Subcutaneous adipose tissue (tissue), 4 donors: ENCODE data around the gene INPP5A. TPM values are rescaled to one million over a fixed set of nuclear protein-coding genes. Genes with fewer than 3 reads are reported as not detected.

Source experiments
- total RNA-seq, 4 donors: library from RNA; depleted of rRNA; stranded (reverse); fragments of >200 nt; gene quantifications; one replicate each; pipeline ENCODE4 v1.1.0, GENCODE V29; 2016
- TF ChIP-seq, protein P1 (sequence below): fragments of 450-650 bp; IDR thresholded peaks from one replicate; pipeline ENCODE4 v1.5.1; 2016; ENCODE audit warnings: low read depth, mild to moderate bottlenecking, control low read depth, antibody characterized with exemption, moderate library complexity

INPP5A gene
- total RNA-seq, 4 donors from 2014 or later = 23.1 to 34.1 (median 31.6) TPM

- TF ChIP-seq, protein P1, sequence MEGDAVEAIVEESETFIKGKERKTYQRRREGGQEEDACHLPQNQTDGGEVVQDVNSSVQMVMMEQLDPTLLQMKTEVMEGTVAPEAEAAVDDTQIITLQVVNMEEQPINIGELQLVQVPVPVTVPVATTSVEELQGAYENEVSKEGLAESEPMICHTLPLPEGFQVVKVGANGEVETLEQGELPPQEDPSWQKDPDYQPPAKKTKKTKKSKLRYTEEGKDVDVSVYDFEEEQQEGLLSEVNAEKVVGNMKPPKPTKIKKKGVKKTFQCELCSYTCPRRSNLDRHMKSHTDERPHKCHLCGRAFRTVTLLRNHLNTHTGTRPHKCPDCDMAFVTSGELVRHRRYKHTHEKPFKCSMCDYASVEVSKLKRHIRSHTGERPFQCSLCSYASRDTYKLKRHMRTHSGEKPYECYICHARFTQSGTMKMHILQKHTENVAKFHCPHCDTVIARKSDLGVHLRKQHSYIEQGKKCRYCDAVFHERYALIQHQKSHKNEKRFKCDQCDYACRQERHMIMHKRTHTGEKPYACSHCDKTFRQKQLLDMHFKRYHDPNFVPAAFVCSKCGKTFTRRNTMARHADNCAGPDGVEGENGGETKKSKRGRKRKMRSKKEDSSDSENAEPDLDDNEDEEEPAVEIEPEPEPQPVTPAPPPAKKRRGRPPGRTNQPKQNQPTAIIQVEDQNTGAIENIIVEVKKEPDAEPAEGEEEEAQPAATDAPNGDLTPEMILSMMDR = no peak
Measured at GRCh38 chr10:132574288-132574687, 36.7 kb downstream of the INPP5A start.

DNA sequence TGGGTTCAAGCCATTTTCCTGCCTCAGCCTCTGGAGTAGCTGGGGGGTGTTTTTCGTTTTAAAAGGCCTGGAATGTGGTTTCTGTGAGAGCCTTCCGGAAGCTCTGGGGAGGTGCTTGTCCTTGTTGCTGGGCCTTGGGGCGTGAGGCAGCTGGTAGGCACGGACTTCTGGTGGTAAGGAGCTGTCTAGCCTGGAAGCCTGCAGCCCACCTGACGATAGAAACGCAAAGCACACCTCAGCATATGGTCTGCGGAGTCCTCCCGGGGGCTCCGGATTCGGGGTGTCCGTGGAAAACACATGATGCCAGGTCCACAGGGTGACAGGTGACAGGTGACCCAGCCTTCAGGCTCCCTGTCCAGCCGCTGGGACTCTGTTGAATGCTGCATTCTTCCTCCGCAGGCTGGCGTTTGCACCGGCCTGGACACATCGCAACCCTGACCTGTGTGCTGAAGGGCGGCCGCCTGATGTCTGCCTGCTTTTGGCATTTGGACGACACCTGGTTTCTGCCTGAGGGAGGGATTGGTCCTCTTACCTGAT is 37.3 kb downstream of the INPP5A start:
- TF ChIP-seq, protein P1 = no peak

DNA sequence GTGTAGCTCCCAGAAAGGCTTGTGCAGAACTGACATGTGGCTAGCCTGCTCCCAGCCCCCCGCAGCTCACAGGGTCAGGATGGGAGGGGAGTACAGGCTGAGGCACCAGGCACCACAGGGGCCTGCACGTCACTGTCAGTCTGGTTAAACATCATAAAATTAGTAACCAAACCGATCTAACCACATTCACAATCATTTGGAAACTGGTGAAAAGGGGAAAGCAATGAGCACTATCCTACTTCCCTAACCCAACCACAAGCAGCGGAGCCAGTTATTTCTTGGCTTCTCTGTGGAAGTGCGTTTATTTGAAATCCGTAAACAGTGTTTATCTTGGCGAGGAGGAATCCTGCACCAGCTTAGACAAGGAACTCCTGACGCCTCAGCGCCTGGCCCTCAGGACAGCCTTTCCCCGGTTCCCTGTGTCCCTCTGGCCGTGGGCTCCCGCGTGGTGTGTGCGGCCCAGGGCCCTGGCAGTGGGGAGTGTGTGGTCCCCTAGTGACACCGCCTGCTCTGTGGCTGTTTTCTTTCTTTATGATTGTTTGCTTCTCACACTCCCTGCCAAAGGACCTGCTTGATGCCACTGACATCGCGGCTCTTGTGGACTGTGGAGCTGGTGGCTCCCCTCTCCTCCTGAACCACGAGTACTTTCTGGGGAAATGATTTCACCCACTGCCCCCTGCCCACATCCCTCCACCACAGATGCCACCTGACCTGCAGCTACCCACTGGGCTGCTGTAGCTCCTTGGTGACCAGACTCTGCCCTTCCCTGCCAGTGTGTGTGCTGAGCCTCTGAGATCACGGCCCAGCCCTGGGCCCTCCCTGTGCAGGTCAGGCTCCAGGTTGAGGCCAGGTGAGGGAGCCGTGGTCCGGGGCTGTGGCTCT is 38.0 kb downstream of the INPP5A start:
- TF ChIP-seq, protein P1 = no peak

GRCh38 chr10:132576671-132577349 is 39.2 kb downstream of the INPP5A start:
- TF ChIP-seq, protein P1 = no peak

DNA sequence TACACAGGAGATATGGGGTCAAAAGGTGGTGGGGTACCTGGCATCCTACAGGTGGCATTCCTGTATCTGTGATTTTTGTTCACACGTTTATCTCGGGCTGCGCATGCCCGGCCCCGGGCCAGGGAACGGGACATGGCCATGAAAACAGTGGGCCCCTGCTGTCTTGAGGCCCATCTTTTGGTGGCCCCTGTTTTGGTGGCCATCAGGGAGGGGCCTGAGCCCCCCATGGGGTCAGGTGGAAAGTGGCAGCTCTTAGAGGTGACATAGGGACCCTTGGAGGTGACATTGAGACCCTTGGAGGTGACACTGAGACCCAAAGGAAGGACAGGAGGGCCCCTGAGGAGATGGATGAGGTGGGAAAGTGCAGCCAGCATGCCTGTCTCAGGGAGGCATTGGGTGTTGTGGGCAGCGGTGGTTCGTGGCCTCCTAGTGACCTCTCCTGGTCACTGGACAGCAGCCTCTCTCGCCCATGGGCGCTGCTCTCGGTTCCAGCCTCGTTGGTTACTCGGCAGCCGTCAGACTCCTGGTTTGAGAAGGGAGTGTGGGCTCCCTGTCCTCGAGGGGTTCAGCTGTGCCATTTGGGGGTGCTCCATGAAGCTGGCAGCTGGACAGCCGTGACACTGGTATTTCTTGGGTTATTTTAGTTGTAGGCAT is 39.9 kb downstream of the INPP5A start:
- TF ChIP-seq, protein P1 = no peak

GRCh38 chr10:132578287-132578951 is 40.8 kb downstream of the INPP5A start:
- TF ChIP-seq, protein P1 = no peak
